Hepatocyte (in vitro differentiated cells): ENCODE measurements around the gene SIGLEC7. TPM values are rescaled to one million over a fixed set of nuclear protein-coding genes. Genes with fewer than 3 reads are reported as not detected.

Source experiments
- DNase-seq: peaks from one replicate; pipeline ENCODE4 v3.0.0-alpha.2; 2016; ENCODE audit warnings: low spot score
- H2AFZ ChIP-seq: fragments of 200-600 bp; sonication (generic); 2 replicates; pipeline ENCODE4 v1.6.0; 2016; ENCODE audit warnings: antibody characterized with exemption, mild to moderate bottlenecking
- H3K27ac ChIP-seq: fragments of 200-600 bp; sonication (generic); 2 replicates; pipeline ENCODE4 v1.5.1; 2016; ENCODE audit warnings: mild to moderate bottlenecking
- H3K27me3 ChIP-seq: fragments of 200-600 bp; sonication (generic); 2 replicates; pipeline ENCODE4 v1.6.1; 2016
- H3K36me3 ChIP-seq: fragments of 200-600 bp; sonication (generic); replicated peaks from 2 replicates; pipeline ENCODE4 v1.5.1; 2016; ENCODE audit warnings: low read depth; ENCODE audit not compliant: insufficient read depth
- H3K4me1 ChIP-seq: fragments of 200-600 bp; sonication (generic); 2 replicates; pipeline ENCODE4 v1.5.1; 2016; ENCODE audit warnings: mild to moderate bottlenecking, moderate library complexity; ENCODE audit not compliant: insufficient read depth
- H3K4me2 ChIP-seq: fragments of 200-600 bp; sonication (generic); 2 replicates; pipeline ENCODE4 v1.6.0; 2016
- H3K4me3 ChIP-seq: fragments of 200-600 bp; sonication (generic); 2 replicates; pipeline ENCODE4 v1.5.1; 2016; ENCODE audit warnings: mild to moderate bottlenecking
- H3K79me2 ChIP-seq: fragments of 200-600 bp; sonication (generic); 2 replicates; pipeline ENCODE4 v1.6.0; 2017; ENCODE audit warnings: mild to moderate bottlenecking
- H3K9me2 ChIP-seq: fragments of 200-600 bp; sonication (generic); replicated peaks from 2 replicates; pipeline ENCODE4 v1.6.0; 2017; ENCODE audit warnings: mild to moderate bottlenecking; ENCODE audit not compliant: insufficient read depth
- H3K9me3 ChIP-seq: fragments of 200-600 bp; sonication (generic); 2 replicates; pipeline ENCODE4 v1.5.1; 2016; ENCODE audit warnings: low read depth, mild to moderate bottlenecking
- H4K20me1 ChIP-seq: fragments of 200-600 bp; sonication (generic); 2 replicates; pipeline ENCODE4 v1.6.0; 2016; ENCODE audit warnings: mild to moderate bottlenecking; ENCODE audit not compliant: insufficient read depth, poor library complexity, severe bottlenecking
- EZH2 ChIP-seq: fragments of 200-600 bp; sonication (generic); IDR thresholded peaks from 2 replicates; pipeline ENCODE4 v1.6.1; 2016; ENCODE audit warnings: antibody characterized with exemption, mild to moderate bottlenecking, borderline replicate concordance
- EZH2phosphoT487 ChIP-seq: fragments of 200-600 bp; sonication (generic); IDR thresholded peaks from one replicate; pipeline ENCODE4 v1.6.1; 2018; ENCODE audit warnings: antibody characterized with exemption, mild to moderate bottlenecking, low read depth, moderate library complexity; ENCODE audit not compliant: unreplicated experiment, severe bottlenecking
- WGBS: methylation state at CpG from one replicate; pipeline ENCODE4 v1.1.6; 2016; ENCODE audit warnings: low lambda C conversion rate; ENCODE audit errors: missing lambda C conversion rate; 5-methylcytosine and 5-hydroxymethylcytosine counted together
- polyA plus RNA-seq: library from polyadenylated mRNA; unstranded; fragments of >200 nt; fragmentation: Nextera tagmentation; extraction: Ambion mirVana; gene quantifications from 2 replicates; pipeline ENCODE4 v1.2.1, GENCODE V29; 2016
- total RNA-seq: library from RNA; depleted of rRNA; stranded (reverse); fragments of >200 nt; gene quantifications from 2 replicates; pipeline ENCODE4 v1.2.3, GENCODE V29; 2014
- TF ChIP-seq, protein P1 (sequence below): fragments of 200-600 bp; sonication (generic); IDR thresholded peaks from 2 replicates; pipeline ENCODE4 v1.5.1; 2016; ENCODE audit warnings: antibody characterized with exemption, mild to moderate bottlenecking; ENCODE audit not compliant: poor library complexity

Gene SIGLEC7
- total and polyA plus RNA-seq, 2 experiments from 2014 or later, result 0.24 to 0.53 TPM

DNA sequence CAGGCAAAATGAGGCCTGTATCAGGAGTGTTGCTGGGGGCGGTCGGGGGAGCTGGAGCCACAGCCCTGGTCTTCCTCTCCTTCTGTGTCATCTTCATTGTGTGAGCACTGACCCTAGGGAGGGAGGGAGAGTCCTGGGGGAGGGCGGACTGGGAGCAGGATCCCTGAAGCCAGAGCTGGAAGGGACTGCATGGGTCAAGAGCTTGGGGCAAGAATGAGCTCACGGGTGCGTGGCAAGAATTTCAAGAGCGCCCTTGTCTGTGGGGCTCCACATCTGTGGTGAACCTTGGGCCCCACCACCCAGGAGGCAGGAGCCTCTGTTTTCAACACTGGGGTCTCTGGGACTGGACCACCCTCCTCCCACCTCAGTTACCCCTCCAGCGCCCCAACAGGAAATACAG lies 4.7 kb downstream of the SIGLEC7 start:
- H4K20me1 ChIP-seq, result no peaks in the 10 kb centered on the region
- H3K4me3 ChIP-seq, result no peak overlapping the region
- H3K9me2 ChIP-seq, result no peaks in the 10 kb centered on the region
- no peaks in the 10 kb centered on the region for H3K4me1 ChIP-seq
- H3K27ac ChIP-seq, result no peak overlapping the region
- H3K27me3 ChIP-seq, result no peaks in the 10 kb centered on the region
- H2AFZ ChIP-seq, result no peak overlapping the region
- TF ChIP-seq EZH2phosphoT487 (no peak), EZH2 (no peak)
- TF ChIP-seq, protein P1, sequence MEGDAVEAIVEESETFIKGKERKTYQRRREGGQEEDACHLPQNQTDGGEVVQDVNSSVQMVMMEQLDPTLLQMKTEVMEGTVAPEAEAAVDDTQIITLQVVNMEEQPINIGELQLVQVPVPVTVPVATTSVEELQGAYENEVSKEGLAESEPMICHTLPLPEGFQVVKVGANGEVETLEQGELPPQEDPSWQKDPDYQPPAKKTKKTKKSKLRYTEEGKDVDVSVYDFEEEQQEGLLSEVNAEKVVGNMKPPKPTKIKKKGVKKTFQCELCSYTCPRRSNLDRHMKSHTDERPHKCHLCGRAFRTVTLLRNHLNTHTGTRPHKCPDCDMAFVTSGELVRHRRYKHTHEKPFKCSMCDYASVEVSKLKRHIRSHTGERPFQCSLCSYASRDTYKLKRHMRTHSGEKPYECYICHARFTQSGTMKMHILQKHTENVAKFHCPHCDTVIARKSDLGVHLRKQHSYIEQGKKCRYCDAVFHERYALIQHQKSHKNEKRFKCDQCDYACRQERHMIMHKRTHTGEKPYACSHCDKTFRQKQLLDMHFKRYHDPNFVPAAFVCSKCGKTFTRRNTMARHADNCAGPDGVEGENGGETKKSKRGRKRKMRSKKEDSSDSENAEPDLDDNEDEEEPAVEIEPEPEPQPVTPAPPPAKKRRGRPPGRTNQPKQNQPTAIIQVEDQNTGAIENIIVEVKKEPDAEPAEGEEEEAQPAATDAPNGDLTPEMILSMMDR, result no peak
- H3K36me3 ChIP-seq, result no peaks in the 10 kb centered on the region
- H3K79me2 ChIP-seq, result no peaks in the 10 kb centered on the region
- WGBS, result 88% methylated on average over 6 of the region's 7 CpGs
- no peaks in the 10 kb centered on the region for H3K9me3 ChIP-seq
- H3K4me2 ChIP-seq, result no peak overlapping the region
- no peak for DNase-seq

DNA sequence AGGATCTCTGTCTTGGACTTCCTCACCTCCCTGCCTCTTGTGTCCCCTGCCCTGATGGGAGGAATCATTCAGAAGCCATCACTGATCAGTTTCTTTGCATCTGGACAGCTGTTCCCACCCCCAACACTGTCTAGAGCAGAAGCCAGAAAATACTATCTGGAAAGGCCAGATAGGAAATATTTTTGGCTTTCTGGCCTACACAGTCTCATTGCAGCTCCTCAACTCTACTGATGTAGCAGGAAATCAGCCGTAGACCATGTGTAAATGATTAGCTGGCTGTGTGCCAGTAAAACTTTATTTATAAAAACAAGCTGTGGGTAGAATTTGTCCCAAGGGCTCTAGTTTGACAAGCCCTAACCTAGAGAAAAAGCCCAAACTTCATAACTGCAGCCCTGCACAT lies 5.6 kb downstream of the SIGLEC7 start:
- no peaks in the 10 kb centered on the region for H3K36me3 ChIP-seq
- no peaks in the 10 kb centered on the region for H3K79me2 ChIP-seq
- H3K4me2 ChIP-seq, result no peak overlapping the region
- H3K9me2 ChIP-seq, result no peaks in the 10 kb centered on the region
- H4K20me1 ChIP-seq, result no peaks in the 10 kb centered on the region
- WGBS, result 52% methylated on average over 1 of the region's 1 CpG
- no peaks in the 10 kb centered on the region for H3K27me3 ChIP-seq
- no peaks in the 10 kb centered on the region for H3K4me1 ChIP-seq
- H3K9me3 ChIP-seq, result no peaks in the 10 kb centered on the region
- DNase-seq, result no peak
- H3K4me3 ChIP-seq, result no peak overlapping the region
- H2AFZ ChIP-seq, result no peak overlapping the region
- H3K27ac ChIP-seq, result no peak overlapping the region
- TF ChIP-seq, protein P1, result no peak
- no peak for TF ChIP-seq EZH2phosphoT487
- no peak for TF ChIP-seq EZH2

DNA sequence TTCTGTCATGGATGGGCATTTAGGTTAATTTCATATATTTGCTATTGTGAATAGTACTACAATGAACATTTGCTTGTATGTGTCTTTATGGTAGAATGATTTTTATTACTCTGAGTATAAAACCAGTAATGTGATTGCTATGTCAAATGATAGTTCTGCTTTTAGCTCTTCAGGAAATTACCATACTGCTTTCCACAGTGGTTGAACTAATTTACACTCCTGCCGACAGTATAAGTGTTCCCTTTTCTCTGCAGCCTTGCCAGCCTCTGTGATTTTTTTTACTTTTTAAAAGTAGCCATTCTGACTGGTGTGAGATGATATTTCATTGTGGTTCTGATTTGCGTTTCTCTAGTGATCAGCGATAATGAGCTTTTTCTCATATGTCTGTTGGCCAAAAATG lies 6.5 kb downstream of the SIGLEC7 start:
- DNase-seq, result no peak
- no peak overlapping the region for H3K27ac ChIP-seq
- H3K4me2 ChIP-seq, result no peak overlapping the region
- 94% methylated on average over 3 of the region's 3 CpGs for WGBS
- H3K9me3 ChIP-seq, result no peaks in the 10 kb centered on the region
- no peak overlapping the region for H2AFZ ChIP-seq
- no peaks in the 10 kb centered on the region for H3K9me2 ChIP-seq
- H3K27me3 ChIP-seq, result no peaks in the 10 kb centered on the region
- no peaks in the 10 kb centered on the region for H3K36me3 ChIP-seq
- no peaks in the 10 kb centered on the region for H4K20me1 ChIP-seq
- no peaks in the 10 kb centered on the region for H3K79me2 ChIP-seq
- no peaks in the 10 kb centered on the region for H3K4me1 ChIP-seq
- no peak for TF ChIP-seq EZH2phosphoT487
- TF ChIP-seq, protein P1, result no peak
- TF ChIP-seq EZH2, result no peak
- H3K4me3 ChIP-seq, result no peak overlapping the region

DNA sequence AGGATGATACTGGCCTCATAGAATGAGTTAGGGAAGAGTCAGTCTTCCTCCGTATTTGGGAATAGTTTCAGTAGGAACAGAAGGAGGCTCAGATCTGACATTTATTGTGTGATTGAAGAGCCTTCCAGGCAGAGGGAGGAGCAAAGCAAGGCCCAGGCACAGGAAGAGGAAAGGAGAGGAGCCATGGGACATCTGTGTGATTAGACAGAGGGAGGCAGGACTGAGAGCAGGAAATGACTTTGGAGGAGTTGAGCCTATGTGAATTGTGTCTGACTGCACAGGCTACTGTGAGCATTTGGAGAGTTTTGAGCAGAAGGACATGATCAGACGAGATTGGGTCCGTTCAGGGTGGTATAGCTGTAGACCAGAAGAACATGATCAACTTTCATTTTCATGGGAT lies 8.5 kb downstream of the SIGLEC7 start:
- Histone ChIP-seq H3K36me3 (no peaks in the 10 kb centered on the region), H3K79me2 (no peaks in the 10 kb centered on the region), H3K4me2 (no peak overlapping the region), H3K9me3 (no peaks in the 10 kb centered on the region), H3K4me3 (no peak overlapping the region), H3K27ac (no peak overlapping the region), H3K27me3 (no peaks in the 10 kb centered on the region), H3K9me2 (no peaks in the 10 kb centered on the region), H3K4me1 (peaks cover under 1% of the 10 kb centered on the region), H2AFZ (no peak overlapping the region), H4K20me1 (no peaks in the 10 kb centered on the region)
- TF ChIP-seq EZH2phosphoT487 (no peak), EZH2 (no peak)
- TF ChIP-seq, protein P1, result no peak
- WGBS, result 83% methylated on average over 3 of the region's 3 CpGs
- no peak for DNase-seq
